ENCODE measurements around the gene AIP.

- TF ChIP-seq POLR2A (IDR thresholded peaks at IDR 0.05) (no peak), CTCF (IDR thresholded peaks at IDR 0.05) (no peak)
Measured at GRCh38 chr11:67504950-67505581, 22.2 kb downstream of the AIP start, which contains the start of gene PITPNM1.

Measured in testis (tissue), 2 donors.